Measurements from ENCODE around the gene TPPP.
"Not testable (repeated sequence)": the region's sequence is repeated elsewhere in the genome, so short reads cannot be mapped to it uniquely, and the experiment has no call there.

- not testable (repeated sequence) for TF ChIP-seq JUNB (IDR thresholded peaks at IDR 0.05); EHMT2 (IDR thresholded peaks at IDR 0.05; ENCODE audit: low read depth); MAFK (IDR thresholded peaks at IDR 0.05; ENCODE audit: partially characterized antibody); POLR2A (IDR thresholded peaks at IDR 0.05; ENCODE audit: low read length); SREBF2 (IDR thresholded peaks at IDR 0.05); CTCF (IDR thresholded peaks at IDR 0.05); JUN (IDR thresholded peaks at IDR 0.05); PBX3 (IDR thresholded peaks at IDR 0.05); KDM1A (IDR thresholded peaks at IDR 0.05; ENCODE audit: low read depth)
Observed at GRCh38 chr5:692529-693041, 567 bp downstream of the TPPP start.
